T-helper 1 cell treated with Interleukin-12 subunit alpha and Interleukin-12 subunit beta and Interleukin-4 antibody, amounts not matched to agents 30 μg/mL and 1 μg/mL, for 36 hours (primary cell): ENCODE data around the gene CYB5D1.

Experiments
- H3K27ac Mint-ChIP-seq: one replicate; pipeline ENCODE4 v1.8.0; 2021; ENCODE audit warnings: mild to moderate bottlenecking, mixed read lengths
- H3K27me3 Mint-ChIP-seq: one replicate; pipeline ENCODE4 v1.8.0; 2021; ENCODE audit warnings: low read depth, mixed read lengths
- H3K36me3 Mint-ChIP-seq: one replicate; pipeline ENCODE4 v1.8.0; 2021; ENCODE audit warnings: low read depth, mixed read lengths
- H3K4me1 Mint-ChIP-seq: one replicate; pipeline ENCODE4 v1.8.0; 2021; ENCODE audit warnings: low read depth, mixed read lengths
- H3K4me3 Mint-ChIP-seq: one replicate; pipeline ENCODE4 v1.8.0; 2021; ENCODE audit warnings: mild to moderate bottlenecking, moderate library complexity, mixed read lengths
- H3K9me3 Mint-ChIP-seq: one replicate; pipeline ENCODE4 v1.8.0; 2021; ENCODE audit warnings: mixed read lengths

The CYB5D1 gene

DNA sequence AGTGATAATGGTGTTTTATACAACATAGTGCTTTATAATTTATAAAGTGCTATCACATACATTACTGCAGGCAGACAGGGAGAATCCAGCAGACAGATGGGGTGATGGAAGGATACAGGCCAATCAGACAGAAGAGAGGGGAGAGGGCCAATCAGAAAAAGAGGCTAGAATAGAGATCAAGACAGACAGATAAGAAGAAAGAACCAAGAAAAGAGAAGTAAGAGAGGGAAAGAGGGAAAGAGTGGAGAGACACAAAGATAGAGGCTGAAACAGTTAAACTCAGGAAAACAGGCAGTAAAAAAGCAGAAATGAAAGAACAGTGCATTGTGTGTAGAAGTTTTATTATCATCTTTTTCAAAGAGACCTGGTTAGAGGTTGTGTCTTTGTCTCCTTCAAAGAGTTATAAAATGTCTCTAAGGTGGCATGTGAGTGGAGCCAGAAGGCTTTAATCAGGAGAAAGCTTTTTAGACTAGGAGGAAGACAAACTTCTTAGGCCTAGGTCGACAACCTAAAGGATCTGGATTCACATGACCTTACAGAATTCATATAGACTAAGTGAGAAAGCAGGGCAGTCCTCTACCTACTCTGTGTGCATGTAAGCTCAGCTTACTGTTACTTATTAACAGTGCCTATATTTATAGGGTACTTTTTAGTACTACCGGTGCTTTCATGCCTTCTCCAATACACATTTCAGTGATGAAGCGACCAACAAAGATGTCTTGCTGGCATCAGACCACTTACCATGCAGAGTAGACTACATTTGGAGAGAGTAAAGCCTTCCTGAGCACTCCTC, 22.5 kb downstream of the CYB5D1 start:
- Mint-ChIP-seq H3K9me3 (no peaks in the 10 kb centered on the region), H3K27me3 (no peaks in the 10 kb centered on the region), H3K27ac (no peak overlapping the region), H3K4me1 (no peaks in the 10 kb centered on the region), H3K4me3 (no peak overlapping the region), H3K36me3 (peaks cover 8% of the 10 kb centered on the region)

GRCh38 chr17:7881276-7882054, 23.7 kb downstream of the CYB5D1 start:
- H3K27me3 Mint-ChIP-seq = no peaks in the 10 kb centered on the region
- H3K4me3 Mint-ChIP-seq = no peak overlapping the region
- no peaks in the 10 kb centered on the region for H3K9me3 Mint-ChIP-seq
- no peaks in the 10 kb centered on the region for H3K4me1 Mint-ChIP-seq
- no peak overlapping the region for H3K27ac Mint-ChIP-seq
- H3K36me3 Mint-ChIP-seq = peaks cover under 1% of the 10 kb centered on the region

DNA sequence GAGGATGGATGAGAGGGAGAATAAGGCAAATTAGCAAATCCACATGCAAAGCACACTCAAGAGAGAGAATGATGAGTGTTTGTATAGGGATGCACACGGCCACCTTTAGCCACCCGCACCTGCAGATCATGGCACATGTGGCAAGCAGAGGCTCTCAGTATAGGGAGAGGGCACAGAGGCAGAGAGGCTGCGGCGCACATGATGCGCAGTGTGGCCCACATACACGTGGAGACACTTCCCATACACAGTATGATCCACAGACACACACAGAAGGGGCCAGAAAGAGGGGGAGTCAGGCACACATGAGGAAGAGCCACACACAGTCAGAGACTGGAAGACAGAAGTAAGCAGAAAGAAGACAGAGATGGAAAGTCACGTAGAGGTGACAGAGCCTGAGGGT, 24.3 kb downstream of the CYB5D1 start:
- Mint-ChIP-seq H3K27me3 (no peaks in the 10 kb centered on the region), H3K27ac (no peak overlapping the region), H3K9me3 (no peaks in the 10 kb centered on the region), H3K36me3 (no peaks in the 10 kb centered on the region), H3K4me1 (no peaks in the 10 kb centered on the region), H3K4me3 (no peak overlapping the region)

DNA sequence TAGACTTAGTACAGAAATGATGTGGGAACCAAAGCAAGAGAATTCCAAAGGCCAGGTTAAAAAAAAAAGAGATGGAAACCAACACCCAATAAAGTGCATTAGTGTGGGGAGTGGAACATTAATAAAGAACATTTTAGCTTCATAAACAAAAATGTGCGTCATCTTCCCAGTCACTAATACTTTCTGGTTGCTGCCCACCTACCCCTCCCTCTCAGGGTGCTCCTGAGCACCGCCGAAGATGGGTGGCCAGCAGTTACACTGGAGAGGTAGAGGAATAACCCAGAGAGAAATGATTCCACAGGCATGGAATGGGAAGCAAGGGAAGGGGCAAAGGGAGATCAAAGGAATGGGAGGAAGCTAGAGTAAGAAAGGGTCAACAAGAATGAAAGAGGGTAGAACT, 24.8 kb downstream of the CYB5D1 start:
- no peak overlapping the region for H3K27ac Mint-ChIP-seq
- no peaks in the 10 kb centered on the region for H3K4me1 Mint-ChIP-seq
- no peak overlapping the region for H3K4me3 Mint-ChIP-seq
- no peaks in the 10 kb centered on the region for H3K27me3 Mint-ChIP-seq
- no peaks in the 10 kb centered on the region for H3K9me3 Mint-ChIP-seq
- H3K36me3 Mint-ChIP-seq = no peaks in the 10 kb centered on the region

GRCh38 chr17:7883781-7884386, 26.1 kb downstream of the CYB5D1 start:
- Mint-ChIP-seq H3K9me3 (no peaks in the 10 kb centered on the region), H3K27me3 (no peaks in the 10 kb centered on the region), H3K36me3 (no peaks in the 10 kb centered on the region), H3K4me1 (no peaks in the 10 kb centered on the region), H3K4me3 (peak overlapping the region; percentile 56), H3K27ac (peak overlapping the region; percentile 69)

DNA sequence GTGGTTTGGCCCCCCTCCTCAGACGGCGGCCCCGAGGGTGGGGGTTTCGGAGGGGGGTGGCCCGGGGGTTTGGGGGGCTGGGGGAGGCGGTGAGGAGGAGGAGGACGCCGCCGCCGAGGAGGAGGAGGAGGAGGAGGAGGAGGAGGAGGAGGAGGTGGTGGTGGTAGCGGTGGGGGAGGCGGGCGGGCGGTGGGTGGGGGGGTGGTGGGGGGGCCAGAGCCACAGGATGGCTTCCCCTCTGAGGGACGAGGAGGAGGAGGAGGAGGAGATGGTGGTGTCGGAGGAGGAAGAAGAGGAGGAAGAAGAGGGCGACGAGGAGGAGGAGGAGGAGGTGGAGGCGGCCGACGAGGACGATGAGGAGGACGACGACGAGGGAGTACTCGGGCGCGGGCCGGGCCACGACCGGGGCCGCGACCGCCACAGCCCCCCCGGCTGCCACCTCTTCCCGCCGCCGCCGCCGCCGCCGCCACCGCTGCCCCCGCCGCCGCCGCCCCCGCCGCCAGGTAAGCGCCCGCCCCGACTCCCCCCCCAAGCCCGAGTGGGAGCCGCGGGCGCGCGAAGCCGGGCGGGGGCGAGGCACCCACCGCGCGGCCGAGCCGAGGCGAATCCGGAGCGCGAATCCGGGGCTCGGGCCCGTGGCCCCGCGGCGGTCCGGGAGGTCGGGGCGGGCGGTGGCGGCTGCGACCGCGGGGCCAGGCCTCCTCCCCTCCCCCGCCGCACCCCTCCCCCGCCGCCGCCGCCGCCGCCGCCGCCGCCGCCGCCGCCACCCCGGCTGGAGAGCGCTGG, 27.0 kb downstream of the CYB5D1 start:
- Mint-ChIP-seq H3K4me3 (peak overlapping the region; percentile 76), H3K4me1 (peaks cover 4% of the 10 kb centered on the region), H3K36me3 (no peaks in the 10 kb centered on the region), H3K27me3 (no peaks in the 10 kb centered on the region), H3K9me3 (no peaks in the 10 kb centered on the region), H3K27ac (peak overlapping the region; percentile 82)

- Mint-ChIP-seq H3K4me3 (peak overlapping the region; percentile 43), H3K27ac (no peak overlapping the region)
These were observed 27.8 kb downstream of the CYB5D1 start for GRCh38 chr17:7885367-7886226.

GRCh38 chr17:7886227-7887037, 28.6 kb downstream of the CYB5D1 start:
- Mint-ChIP-seq H3K27ac (no peak overlapping the region), H3K27me3 (no peaks in the 10 kb centered on the region), H3K36me3 (peaks cover 6% of the 10 kb centered on the region)

More at GRCh38 chr17:7885367-7886226, 27.8 kb downstream of the CYB5D1 start:
- Mint-ChIP-seq H3K27me3 (no peaks in the 10 kb centered on the region), H3K9me3 (no peaks in the 10 kb centered on the region), H3K36me3 (peaks cover 4% of the 10 kb centered on the region), H3K4me1 (peaks cover 6% of the 10 kb centered on the region)

GRCh38 chr17:7887038-7887481, 29.3 kb downstream of the CYB5D1 start:
- Mint-ChIP-seq H3K4me1 (peaks cover 8% of the 10 kb centered on the region), H3K36me3 (peaks cover 10% of the 10 kb centered on the region), H3K4me3 (no peak overlapping the region), H3K9me3 (no peaks in the 10 kb centered on the region), H3K27me3 (no peaks in the 10 kb centered on the region), H3K27ac (no peak overlapping the region)

More at GRCh38 chr17:7886227-7887037, 28.6 kb downstream of the CYB5D1 start:
- H3K9me3 Mint-ChIP-seq = no peaks in the 10 kb centered on the region
- H3K4me1 Mint-ChIP-seq = peaks cover 6% of the 10 kb centered on the region
- H3K4me3 Mint-ChIP-seq = no peak overlapping the region

- Mint-ChIP-seq H3K4me3 (no peak overlapping the region), H3K27ac (no peak overlapping the region), H3K27me3 (no peaks in the 10 kb centered on the region), H3K9me3 (no peaks in the 10 kb centered on the region), H3K36me3 (peaks cover 11% of the 10 kb centered on the region), H3K4me1 (peaks cover 9% of the 10 kb centered on the region)
These were observed 29.8 kb downstream of the CYB5D1 start for GRCh38 chr17:7887482-7888183.

GRCh38 chr17:7888184-7888920, 30.5 kb downstream of the CYB5D1 start, which contains the start of gene CHD3:
Gene CHD3 (plus strand): TSS chr17:7888789. CDS start chr17:7889001, 212 bp downstream.
- no peaks in the 10 kb centered on the region for H3K27me3 Mint-ChIP-seq
- H3K4me3 Mint-ChIP-seq = no peak within 1 kb of the TSS
- peaks cover 11% of the 10 kb centered on the region for H3K36me3 Mint-ChIP-seq
- H3K4me1 Mint-ChIP-seq = peaks cover 9% of the 10 kb centered on the region
- H3K27ac Mint-ChIP-seq = no peak within 1 kb of the TSS
- no peaks in the 10 kb centered on the region for H3K9me3 Mint-ChIP-seq
